GM19467 (cell line): Measurements from ENCODE around the gene CALN1.
"Not testable (repeated sequence)": the region's sequence is repeated elsewhere in the genome, so short reads cannot be mapped to it uniquely, and the experiment has no call there.

Experiments used
- ATAC-seq: cut with Tn5 transposase; IDR thresholded peaks from one replicate; pipeline ENCODE4 v1.9.1; 2021; ENCODE audit warnings: mild to moderate bottlenecking, moderate library complexity; ENCODE audit not compliant: unreplicated experiment

Gene CALN1

GRCh38 chr7:71824006-71824760 is 588.0 kb downstream of the CALN1 start:
- no peak for ATAC-seq

DNA sequence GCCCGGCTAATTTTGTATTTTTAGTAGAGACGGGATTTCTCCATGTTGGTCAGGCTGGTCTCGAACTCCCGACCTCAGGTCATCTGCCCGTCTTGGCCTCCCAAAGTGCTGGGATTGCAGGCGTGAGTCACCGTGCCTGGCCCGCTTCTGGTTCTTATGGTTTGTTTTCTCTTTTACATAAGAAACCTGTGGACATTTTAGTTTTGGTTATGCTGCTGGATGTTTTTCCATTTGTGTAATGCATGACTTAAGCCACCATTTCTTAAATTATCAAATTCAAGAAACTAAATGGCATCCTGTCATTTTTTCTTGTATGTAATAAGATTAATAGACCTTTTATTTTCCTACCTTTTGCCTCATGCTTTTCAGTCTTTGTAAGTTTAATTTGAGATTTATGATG is 589.7 kb downstream of the CALN1 start:
- ATAC-seq: not testable (repeated sequence)

GRCh38 chr7:71817916-71818315 is 594.2 kb downstream of the CALN1 start:
- no peak for ATAC-seq

DNA sequence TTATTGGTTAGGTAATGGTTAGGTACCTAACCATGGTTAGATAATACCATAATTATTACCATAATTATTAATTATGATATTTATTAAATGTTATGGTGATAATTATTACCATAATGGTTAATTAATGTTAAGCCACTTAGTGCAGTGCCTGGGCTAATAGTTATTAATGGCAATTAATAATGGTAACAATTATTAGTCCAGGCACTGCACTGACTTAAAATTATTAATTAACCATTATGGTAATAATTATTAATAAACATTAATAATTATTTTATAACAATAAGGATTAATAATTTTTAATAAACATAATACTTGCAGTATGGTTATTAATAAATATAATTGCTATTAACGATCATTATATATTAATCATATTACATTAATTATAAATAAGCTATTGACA is 604.0 kb downstream of the CALN1 start:
- ATAC-seq: no peak

- ATAC-seq: no peak
These were observed 607.9 kb downstream of the CALN1 start for GRCh38 chr7:71804256-71804655.

GRCh38 chr7:71801976-71802375 is 610.2 kb downstream of the CALN1 start:
- no peak for ATAC-seq

GRCh38 chr7:71800321-71800720 is 611.8 kb downstream of the CALN1 start:
- no peak for ATAC-seq

DNA sequence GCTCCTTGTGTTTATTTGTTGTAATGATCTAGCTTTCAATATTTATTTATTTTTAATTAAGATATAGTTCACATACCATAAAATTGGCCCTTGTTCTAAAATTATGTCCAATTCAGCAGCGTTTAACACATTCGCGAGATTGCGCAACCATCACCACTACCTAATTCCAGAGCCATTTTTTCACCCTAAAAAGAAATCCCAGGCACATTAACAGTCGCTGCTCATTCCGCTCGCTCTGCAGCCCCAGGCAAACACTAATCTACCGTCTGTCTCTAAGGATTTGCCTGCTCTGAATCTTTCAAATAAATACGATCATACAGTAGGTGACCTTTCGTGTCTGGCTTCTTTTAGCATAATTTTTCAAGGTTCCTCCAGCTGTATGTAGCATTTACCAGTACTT is 616.7 kb downstream of the CALN1 start:
- ATAC-seq: no peak

DNA sequence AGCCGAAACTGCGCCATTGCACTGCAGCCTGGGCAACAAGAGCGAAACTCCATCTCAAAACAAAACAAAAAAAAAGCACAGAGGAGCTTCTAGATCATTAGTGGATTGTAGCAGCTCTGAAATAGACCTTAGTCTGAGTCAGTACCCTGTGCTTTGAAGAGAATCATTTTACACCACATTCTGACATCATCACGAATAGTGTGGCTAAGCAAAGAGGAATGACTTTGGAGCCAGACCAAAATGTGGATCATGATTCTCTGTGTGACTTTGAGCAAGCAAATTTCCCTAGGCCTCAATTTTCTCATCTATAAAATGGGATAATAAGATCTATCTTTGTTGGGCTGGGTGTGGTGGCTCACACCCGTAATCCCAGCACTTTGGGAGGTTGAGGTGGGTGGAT is 618.9 kb downstream of the CALN1 start:
- ATAC-seq: no peak

DNA sequence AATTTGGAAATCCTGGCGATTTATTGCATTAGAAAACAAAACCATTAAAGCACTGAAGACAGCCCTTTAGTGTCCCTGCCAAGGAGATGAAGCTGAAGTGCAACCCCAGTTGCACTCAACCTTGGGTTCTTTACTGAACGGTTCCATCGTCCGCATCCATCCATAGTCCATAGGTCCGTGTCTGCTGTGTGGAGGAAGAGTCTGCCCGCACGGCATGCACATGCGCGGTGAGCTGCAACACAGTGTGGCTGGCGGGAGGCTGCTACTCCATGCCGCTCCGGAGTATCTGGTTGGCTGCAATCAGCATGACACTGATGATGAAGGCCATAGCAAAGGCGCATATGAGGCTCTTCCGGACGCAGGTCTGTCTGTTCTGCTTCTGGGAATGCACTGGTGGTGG is 624.6 kb downstream of the CALN1 start:
- ATAC-seq: no peak

DNA sequence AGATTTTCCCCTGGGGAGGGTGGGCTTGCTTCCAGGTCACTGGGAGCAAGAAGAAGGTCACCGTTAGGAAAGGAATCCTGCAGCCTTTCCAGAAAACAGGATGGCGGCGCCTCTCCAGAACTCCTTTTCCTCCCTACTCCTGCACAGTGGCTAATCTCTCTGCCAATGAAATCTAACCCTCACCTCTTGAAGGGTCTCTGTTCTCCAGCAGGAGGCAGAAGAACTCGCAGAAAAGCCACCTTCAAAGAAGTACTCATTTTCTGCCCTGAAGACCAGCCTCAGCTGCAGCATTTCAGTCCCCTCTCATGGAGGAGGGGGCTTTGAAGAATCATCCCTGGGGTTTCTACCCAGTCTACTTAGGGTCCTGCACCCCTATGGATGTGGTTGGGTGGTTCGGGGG is 626.9 kb downstream of the CALN1 start:
- ATAC-seq: no peak

DNA sequence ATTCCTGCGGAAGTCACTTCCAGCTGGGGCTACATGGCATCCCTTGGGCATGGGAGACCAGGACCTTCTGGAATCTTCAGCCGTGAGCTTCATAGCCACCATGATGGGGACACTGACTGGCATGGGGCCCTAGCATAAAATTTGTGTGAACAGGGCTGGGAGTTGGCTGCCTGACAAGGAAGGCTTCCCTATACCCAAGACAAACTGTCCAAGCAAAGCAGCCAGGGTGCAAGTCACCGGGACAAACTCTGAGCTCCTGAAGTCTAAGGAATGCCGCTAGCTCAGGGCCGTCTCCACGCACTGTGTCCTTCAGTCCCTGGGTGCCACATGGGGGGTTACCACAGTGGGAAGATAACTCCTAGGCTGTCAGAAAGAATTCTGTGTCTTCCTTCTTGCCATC is 627.4 kb downstream of the CALN1 start:
- ATAC-seq: no peak

GRCh38 chr7:71784180-71784579 is 628.0 kb downstream of the CALN1 start:
- ATAC-seq: no peak

DNA sequence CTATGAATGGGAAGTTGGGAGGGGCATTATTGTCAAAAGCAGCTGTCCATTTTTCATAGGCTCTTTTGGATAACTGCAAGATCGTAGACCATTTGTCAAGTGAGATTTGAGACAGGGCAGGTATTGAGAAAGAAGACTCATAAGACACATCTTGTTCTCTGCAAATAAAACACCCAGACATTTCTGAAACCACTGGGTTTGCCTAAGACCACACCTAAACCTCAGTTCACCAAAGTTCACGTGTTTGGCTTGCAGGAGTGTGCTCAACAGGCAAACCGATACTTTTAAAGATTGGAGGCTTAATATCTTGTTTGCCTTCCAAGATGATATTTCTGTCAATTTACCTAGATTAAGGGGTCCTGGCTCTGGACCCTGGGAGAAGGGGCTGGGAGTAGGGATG is 628.4 kb downstream of the CALN1 start:
- no peak for ATAC-seq

DNA sequence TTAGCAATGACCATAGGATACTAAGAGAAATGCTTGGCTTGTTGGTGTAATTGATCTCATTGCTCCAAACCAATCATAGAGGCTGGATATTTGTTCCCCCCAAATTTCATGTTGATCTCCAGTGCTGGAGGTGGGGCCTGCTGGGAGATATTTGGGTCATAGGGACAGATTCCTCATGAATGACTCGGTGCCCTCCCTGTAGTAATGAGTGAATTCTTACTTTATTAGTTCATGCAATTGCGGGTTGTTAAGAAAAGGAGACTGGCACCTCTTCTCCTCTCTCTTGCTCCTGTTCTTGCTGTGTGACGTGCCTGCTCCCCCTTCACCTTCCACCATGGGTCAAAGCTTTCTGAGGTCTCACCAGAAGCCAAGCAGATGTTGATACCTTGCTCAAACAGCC is 630.1 kb downstream of the CALN1 start:
- no peak for ATAC-seq

DNA sequence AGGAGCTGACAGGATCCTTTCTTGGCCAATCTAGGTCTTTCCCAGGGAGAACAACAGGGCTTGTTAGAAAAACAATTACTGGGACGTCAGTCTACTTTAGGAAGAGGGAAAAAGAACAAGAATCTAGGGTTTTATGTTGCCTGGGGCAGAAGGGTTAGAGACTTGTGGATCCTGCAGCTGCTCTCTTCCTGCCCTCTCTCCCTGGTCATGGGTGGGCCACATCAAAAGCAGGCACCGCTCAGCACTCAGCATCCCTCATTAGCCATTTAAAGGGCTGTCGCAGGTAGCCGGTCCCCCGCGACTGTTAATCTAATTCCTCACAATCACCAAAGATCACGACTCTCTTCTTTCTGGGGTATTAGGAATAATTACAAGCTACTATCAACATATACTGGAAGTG is 631.9 kb downstream of the CALN1 start:
- ATAC-seq: no peak

GRCh38 chr7:71777278-71777677 is 634.9 kb downstream of the CALN1 start:
- no peak for ATAC-seq

- no peak for ATAC-seq
These were observed 635.4 kb downstream of the CALN1 start for GRCh38 chr7:71776726-71777125.

GRCh38 chr7:71775648-71776047 is 636.5 kb downstream of the CALN1 start:
- ATAC-seq: no peak

GRCh38 chr7:71772779-71773178 is 639.4 kb downstream of the CALN1 start:
- ATAC-seq: no peak

GRCh38 chr7:71770269-71770907 is 641.8 kb downstream of the CALN1 start:
- ATAC-seq: no peak

GRCh38 chr7:71769326-71769725 is 642.8 kb downstream of the CALN1 start:
- ATAC-seq: no peak

DNA sequence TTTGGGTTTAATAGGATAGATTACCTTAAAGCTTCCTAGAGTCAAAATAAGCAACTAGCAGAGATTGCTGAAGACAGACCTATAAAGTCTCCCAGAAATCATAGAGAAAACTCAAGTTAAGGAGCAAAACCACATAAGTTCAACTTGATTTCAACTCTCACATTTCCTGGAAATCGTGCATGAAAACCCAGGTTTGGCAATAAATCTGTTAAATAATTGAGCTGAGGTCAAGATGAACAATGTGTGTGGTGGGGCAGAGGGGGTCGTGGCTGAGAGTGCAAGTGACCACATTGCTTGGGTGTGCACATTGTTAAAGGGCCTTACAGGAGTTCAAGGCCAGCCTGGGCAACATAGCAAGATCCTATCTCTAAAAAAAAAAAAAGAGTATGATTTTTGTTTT is 643.7 kb downstream of the CALN1 start:
- ATAC-seq: no peak
